Activated naive CD8-positive, alpha-beta T cell treated with anti-CD3 and anti-CD28 coated beads, Interleukin-2, amount 50 U/mL, for 24 hours (primary cell): ENCODE data around the gene CDK2.
A peak's percentile ranks its signal among the peaks of the same experiment; 100 is the strongest.
"Not testable (repeated sequence)": the region's sequence is repeated elsewhere in the genome, so short reads cannot be mapped to it uniquely, and the experiment has no call there.

Source experiments
- ATAC-seq: fragments of 150-1000 bp; cut with Tn5 transposase; one replicate; pipeline ENCODE4 v1.10.0; 2021
- DNase-seq: peaks from one replicate; pipeline ENCODE4 v3.0.0; 2021
- H3K27ac Mint-ChIP-seq: one replicate; pipeline ENCODE4 v1.8.0; 2021; ENCODE audit warnings: mild to moderate bottlenecking, mixed read lengths
- H3K27me3 Mint-ChIP-seq: one replicate; pipeline ENCODE4 v1.8.0; 2021; ENCODE audit warnings: mixed read lengths
- H3K36me3 Mint-ChIP-seq: one replicate; pipeline ENCODE4 v1.8.0; 2021; ENCODE audit warnings: low read depth, mixed read lengths
- H3K4me1 Mint-ChIP-seq: one replicate; pipeline ENCODE4 v1.8.0; 2021; ENCODE audit warnings: mixed read lengths
- H3K4me3 Mint-ChIP-seq: one replicate; pipeline ENCODE4 v1.8.0; 2021; ENCODE audit warnings: mild to moderate bottlenecking, moderate library complexity, mixed read lengths
- H3K9me3 Mint-ChIP-seq: one replicate; pipeline ENCODE4 v1.8.0; 2021; ENCODE audit warnings: mixed read lengths

The CDK2 gene

DNA sequence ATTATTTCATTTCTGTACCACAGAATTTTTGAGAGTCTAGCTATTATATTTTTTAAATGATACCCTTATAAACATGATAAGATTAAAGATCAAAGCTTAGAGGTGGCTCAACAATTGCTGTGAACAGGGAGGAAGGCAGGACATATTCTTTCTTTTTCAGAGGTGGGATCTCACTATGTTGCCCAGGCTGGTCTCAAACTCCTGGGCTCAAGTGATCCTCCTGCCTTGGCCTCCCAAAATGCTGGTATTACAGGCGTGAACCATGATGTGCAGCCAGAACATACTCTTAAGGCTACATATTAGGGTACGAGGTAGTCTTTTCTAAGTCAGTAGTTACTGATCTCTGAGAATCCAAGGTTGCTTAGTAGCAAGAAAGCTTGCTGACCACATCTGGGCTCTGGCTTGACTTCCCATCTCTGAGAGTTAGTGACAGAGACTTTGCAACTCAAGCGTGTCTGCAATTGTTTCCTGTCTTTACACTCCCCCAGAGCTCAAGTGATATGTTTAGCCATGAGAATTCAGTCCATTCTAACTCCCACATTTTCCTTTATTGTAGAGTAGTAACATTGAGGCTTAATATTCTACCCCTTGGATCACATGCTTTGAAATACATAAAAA lies 15.8 kb downstream of the CDK2 start:
- ATAC-seq (no peak), DNase-seq (no peak)
- Mint-ChIP-seq H3K9me3 (no peaks in the 10 kb centered on the region), H3K27me3 (no peaks in the 10 kb centered on the region), H3K4me1 (peaks cover 12% of the 10 kb centered on the region), H3K27ac (no peak overlapping the region), H3K36me3 (peaks cover 5% of the 10 kb centered on the region), H3K4me3 (no peak overlapping the region)

DNA sequence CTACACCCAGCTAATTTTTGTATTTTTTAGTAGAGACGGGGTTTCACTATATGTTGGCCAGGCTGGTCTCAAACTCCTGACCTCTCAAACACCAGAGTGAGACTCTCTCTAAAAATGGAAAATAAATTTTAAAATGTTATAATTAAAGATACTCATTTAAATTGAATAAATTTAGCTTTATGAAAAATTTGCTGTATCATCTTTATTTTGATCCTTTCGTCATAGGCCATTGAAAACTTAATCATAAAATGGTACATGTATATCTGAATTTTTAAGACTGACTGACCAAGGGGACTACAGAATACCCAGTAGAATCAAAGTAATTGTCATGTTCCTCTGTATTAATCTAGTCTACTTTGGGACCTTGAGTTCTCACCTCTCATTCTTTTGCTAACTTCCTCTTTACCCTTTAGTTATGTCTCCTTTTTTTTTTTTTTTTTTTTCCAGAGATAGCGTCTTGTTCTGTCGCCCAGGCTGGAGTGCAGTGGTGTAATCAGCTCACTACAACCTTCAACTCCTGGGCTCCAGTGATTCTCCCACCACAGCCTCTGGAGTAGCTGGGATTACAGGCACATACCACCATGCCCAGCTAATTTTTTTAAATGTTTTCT lies 16.7 kb downstream of the CDK2 start:
- ATAC-seq (no peak), DNase-seq (no peak)
- Mint-ChIP-seq H3K4me1 (peaks cover 12% of the 10 kb centered on the region), H3K36me3 (peaks cover 3% of the 10 kb centered on the region), H3K27me3 (no peaks in the 10 kb centered on the region), H3K4me3 (no peak overlapping the region), H3K27ac (no peak overlapping the region), H3K9me3 (no peaks in the 10 kb centered on the region)

DNA sequence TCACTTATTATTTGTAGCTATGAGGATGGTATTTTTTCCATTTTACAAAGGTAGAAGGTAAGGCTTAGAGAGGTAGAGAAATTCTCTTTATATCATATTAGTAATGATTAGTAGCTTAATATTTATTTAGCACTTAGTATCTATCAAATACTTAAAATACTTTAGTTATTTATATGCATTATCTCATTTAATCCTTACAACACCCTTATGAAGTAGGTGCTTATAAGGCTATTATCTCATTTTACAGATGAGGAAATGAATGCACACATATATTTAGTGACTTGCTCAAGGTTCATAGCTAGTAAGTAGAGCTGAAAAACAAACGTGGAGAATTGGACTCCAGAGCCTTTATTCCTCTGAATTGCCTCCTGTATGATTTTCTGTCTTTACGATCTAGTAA lies 18.2 kb downstream of the CDK2 start:
- no peak for ATAC-seq
- Mint-ChIP-seq H3K27ac (no peak overlapping the region), H3K4me3 (no peak overlapping the region), H3K4me1 (peaks cover 12% of the 10 kb centered on the region), H3K36me3 (peaks cover 8% of the 10 kb centered on the region), H3K27me3 (no peaks in the 10 kb centered on the region), H3K9me3 (no peaks in the 10 kb centered on the region)
- DNase-seq: no peak

DNA sequence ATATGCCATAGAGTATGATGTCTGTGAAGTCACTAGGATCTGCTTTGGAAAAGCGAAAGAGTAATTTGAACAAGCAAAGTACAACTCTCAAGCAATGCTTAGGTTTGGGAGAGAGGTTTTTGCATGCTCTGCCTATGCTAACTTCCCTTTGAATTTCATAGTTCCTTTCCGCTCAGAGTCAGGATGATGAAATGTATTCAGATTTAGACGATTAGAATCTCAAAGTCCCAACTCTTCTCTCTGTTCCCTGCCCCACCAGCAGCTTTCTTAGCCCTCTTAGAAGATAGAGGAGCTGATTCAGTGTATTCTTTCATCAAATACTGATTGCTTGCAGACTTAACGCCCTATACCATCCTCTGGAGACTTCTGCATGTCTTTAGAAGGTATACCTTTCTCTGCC lies 18.7 kb downstream of the CDK2 start:
- no peak for ATAC-seq
- peaks cover 12% of the 10 kb centered on the region for H3K4me1 Mint-ChIP-seq
- H3K36me3 Mint-ChIP-seq: peaks cover 12% of the 10 kb centered on the region
- no peak overlapping the region for H3K4me3 Mint-ChIP-seq
- DNase-seq: no peak
- H3K27ac Mint-ChIP-seq: no peak overlapping the region
- H3K27me3 Mint-ChIP-seq: no peaks in the 10 kb centered on the region
- H3K9me3 Mint-ChIP-seq: no peaks in the 10 kb centered on the region

DNA sequence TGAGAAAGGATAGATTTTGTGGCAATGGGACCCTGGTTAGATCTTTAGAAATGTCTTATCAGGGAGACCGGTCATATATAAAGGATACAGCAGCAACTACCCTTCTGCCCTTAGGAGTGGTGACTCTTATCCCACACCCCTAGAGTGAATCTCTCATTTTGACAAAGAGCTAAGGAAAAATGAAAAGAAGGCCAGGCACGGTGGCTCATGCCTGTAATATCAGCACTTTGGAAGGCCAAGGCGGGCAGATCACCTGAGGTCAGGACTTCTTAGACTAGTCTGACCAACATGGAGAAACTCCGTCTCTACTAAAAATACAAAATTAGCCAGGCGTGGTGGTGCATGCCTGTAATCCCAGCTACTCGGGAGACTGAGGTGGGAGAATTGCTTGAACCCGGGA lies 19.3 kb downstream of the CDK2 start:
- DNase-seq, H3K27ac Mint-ChIP-seq, H3K9me3 Mint-ChIP-seq, ATAC-seq, H3K27me3 Mint-ChIP-seq, H3K4me3 Mint-ChIP-seq: not testable (repeated sequence)
- H3K36me3 Mint-ChIP-seq: peaks cover 17% of the 10 kb centered on the region
- H3K4me1 Mint-ChIP-seq: peaks cover 12% of the 10 kb centered on the region

DNA sequence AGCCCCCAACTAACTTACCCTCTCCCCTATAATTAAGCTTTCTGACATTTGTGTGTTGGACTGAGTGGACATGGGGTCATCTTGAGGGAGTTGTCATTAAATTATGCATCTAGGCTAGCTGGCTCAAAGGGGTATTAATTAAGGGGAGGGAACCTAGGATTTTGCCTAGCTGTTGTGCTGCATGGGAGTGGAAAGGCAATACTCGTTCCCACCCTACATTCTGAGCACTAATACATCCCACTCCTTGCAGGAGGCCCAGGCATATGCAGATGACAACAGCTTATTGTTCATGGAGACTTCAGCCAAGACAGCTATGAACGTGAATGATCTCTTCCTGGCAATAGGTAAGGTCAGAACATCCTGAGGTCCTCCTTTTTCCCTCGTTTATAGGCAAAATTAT lies 24.5 kb downstream of the CDK2 start:
- H3K27me3 Mint-ChIP-seq: no peaks in the 10 kb centered on the region
- ATAC-seq (no peak), DNase-seq (no peak)
- no peak overlapping the region for H3K4me3 Mint-ChIP-seq
- H3K27ac Mint-ChIP-seq: no peak overlapping the region
- no peaks in the 10 kb centered on the region for H3K9me3 Mint-ChIP-seq
- H3K4me1 Mint-ChIP-seq: peaks cover 2% of the 10 kb centered on the region
- H3K36me3 Mint-ChIP-seq: peaks cover 23% of the 10 kb centered on the region

DNA sequence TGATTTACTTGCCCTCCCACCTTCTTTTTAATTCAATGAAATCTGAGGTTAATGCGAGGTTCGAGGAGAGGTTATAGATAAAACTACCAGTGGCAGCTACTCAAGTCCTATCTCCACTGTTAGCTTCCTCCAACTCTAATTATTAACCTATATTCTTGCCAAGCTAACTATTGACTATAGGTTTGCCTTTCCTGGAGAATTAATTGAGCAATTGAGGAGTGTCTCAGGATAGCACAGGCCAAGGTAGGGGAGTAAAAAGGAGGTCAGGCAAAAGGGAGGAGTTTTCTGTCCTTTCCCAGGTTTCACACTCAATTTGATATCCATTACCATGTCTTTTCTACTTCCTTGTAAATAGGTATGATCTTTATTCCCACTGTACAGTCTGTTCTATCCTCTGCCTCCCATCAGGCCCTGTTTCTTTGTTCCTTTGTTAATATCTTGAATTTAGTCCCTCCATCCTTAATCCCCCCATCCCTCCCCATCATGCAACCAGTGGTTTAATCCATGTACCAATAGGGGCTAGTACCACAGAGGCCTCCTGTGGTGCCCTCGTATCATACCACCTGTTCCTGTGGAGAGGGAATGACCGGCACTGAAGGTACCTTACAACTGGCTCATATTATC lies 26.7 kb downstream of the CDK2 start:
- H3K27ac Mint-ChIP-seq: no peak overlapping the region
- peaks cover 19% of the 10 kb centered on the region for H3K4me1 Mint-ChIP-seq
- H3K27me3 Mint-ChIP-seq: peaks cover 5% of the 10 kb centered on the region
- peaks cover 23% of the 10 kb centered on the region for H3K36me3 Mint-ChIP-seq
- no peak for ATAC-seq
- no peak overlapping the region for H3K4me3 Mint-ChIP-seq
- no peaks in the 10 kb centered on the region for H3K9me3 Mint-ChIP-seq
- DNase-seq: no peak

DNA sequence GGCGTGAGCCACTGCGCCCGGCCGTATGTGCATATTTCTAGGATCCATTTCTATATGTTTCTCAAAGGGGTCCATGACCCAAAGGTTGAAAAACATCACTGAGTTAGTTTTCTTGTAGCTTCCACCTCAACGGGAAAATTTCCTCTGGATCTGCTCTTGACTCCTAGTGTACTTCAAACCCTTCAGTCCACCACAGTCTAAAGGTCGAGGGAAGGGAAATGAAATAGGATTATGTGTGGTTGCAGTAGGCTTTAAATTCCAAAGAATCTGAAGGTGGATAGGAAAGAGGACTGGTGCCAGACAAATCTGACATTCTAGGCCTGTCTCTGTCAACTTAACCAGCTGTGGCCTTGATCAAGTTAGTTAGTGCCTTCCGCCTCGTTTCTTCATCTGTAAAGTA lies 28.7 kb downstream of the CDK2 start:
- H3K27ac Mint-ChIP-seq: no peak overlapping the region
- H3K36me3 Mint-ChIP-seq: peaks cover 13% of the 10 kb centered on the region

DNA sequence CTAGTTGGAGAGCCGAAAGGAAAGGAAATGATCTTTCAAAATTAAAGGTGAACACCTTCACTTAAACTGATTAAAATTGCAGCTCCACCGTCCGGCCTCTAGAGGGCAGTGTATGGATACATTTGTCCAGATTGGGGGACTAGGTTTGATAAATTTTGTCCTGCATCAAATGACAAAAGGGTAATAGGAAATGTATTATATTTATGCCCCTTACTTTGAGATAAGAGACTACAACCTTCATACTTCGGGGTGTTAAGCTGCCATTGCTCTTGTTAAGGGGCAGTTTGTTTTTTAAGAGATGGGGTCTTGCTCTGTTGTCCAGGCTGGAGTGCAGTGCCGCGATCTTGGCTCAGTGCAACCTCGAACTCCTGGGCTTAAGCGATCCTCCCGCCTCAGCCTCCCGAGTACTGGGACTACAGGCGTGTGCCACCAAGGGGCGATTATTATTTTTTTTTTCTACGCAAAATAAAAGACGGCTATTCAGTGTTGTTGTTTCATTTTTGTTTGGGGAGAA lies 29.6 kb downstream of the CDK2 start:
- Mint-ChIP-seq H3K9me3 (no peaks in the 10 kb centered on the region), H3K4me3 (peak overlapping the region; percentile 73), H3K4me1 (peaks cover 26% of the 10 kb centered on the region), H3K27ac (peak overlapping the region; percentile 25), H3K27me3 (peaks cover 7% of the 10 kb centered on the region), H3K36me3 (peaks cover 8% of the 10 kb centered on the region)
- DNase-seq (peak; percentile 62), ATAC-seq (peak; percentile 67)

More for the DNA sequence above, 28.7 kb downstream of the CDK2 start:
- Mint-ChIP-seq H3K4me1 (peaks cover 26% of the 10 kb centered on the region), H3K27me3 (peaks cover 7% of the 10 kb centered on the region), H3K9me3 (no peaks in the 10 kb centered on the region), H3K4me3 (no peak overlapping the region)
- no peak for DNase-seq
- ATAC-seq: no peak

DNA sequence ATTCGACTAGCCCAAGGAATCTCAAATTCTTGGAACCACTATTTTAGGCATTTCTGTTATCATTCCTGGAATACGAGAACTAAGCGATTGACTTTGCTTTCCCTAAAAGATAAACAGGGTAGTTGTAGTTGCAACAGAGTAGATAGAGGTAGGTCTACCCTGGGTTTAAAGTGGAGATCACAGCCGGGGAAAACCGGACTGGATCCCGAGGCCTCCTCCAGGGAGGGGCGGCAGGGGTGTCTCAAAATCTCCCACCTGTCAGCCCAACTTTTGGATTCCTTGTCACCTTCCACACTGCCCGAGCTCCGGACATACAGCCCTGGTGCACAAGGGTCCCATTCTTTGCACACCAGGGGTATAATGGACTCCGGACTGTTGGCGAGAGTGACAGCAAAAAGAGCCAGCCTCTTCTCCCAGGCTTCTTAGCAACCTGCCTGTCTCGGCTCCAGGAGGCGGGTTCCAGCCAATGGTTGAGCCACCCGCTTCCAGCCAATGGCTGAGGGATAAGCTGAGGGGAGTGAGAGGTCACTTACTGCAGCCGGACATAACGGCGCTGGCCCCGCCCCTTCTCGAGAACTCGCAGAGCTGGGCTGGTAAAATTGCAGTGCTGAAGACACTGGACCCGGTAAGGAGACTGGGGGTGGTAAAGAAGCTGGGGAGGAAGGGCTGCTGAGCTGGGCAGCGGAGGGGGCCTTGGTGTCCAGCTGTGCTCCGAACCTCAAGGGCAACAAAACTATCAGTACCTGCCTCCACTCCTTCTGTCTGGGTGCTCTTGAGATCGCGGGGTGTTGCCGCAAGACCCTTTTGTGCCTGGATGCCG lies 30.3 kb downstream of the CDK2 start, which contains the start of gene SUOX:
Gene SUOX, plus strand, starts transcription at position 562 of the 820 bp plus-strand sequence. CDS start 4,946 bp downstream, outside the sequence.
- Mint-ChIP-seq H3K27ac (peak within 1 kb of the TSS; percentile 25), H3K36me3 (peaks cover 3% of the 10 kb centered on the region), H3K4me3 (peak within 1 kb of the TSS; percentile 73), H3K27me3 (peaks cover 7% of the 10 kb centered on the region), H3K9me3 (no peaks in the 10 kb centered on the region), H3K4me1 (peaks cover 26% of the 10 kb centered on the region)
- ATAC-seq: peak; percentile 86
- DNase-seq: peak; percentile 54

DNA sequence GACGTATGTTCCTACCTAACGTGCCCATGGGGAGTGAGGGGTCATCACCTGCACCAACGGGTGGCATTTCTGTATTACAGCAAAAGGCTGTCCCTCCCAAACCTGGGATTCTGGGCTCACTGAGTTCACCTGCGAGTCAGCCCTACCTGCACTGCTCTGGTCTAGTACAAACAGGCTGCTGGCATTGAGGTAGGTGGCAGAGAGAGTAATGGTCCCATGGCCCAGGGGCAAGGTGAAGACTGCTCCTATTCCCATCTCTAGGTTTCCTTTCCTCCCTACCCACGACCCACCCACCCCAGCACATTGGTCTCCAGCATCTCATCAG lies 30.9 kb downstream of the CDK2 start:
- H3K27me3 Mint-ChIP-seq: peaks cover 7% of the 10 kb centered on the region
- DNase-seq (no peak), ATAC-seq (no peak)
- no peaks in the 10 kb centered on the region for H3K9me3 Mint-ChIP-seq
- H3K4me1 Mint-ChIP-seq: peaks cover 26% of the 10 kb centered on the region
- no peaks in the 10 kb centered on the region for H3K36me3 Mint-ChIP-seq
- H3K4me3 Mint-ChIP-seq: peak overlapping the region; percentile 73
- no peak overlapping the region for H3K27ac Mint-ChIP-seq

DNA sequence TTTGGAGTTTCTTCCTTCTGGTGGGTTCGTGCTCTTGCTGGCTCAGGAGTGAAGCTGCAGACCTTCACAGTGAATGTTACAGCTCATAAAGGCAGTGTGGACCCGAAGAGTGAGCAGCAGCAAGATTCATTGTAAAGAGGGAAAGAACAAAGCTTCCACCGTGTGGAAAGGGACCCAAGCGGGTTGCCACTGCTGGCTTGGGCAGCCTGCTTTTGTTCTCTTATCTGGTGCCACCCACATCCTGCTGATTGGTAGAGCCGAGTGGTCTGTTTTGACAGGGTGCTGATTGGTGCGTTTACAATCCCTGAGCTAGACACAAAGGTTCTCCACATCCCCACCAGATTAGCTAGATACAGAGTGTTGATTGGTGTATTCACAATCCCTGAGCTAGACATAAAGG lies 32.9 kb downstream of the CDK2 start:
- H3K9me3 Mint-ChIP-seq, DNase-seq, H3K4me3 Mint-ChIP-seq, H3K27ac Mint-ChIP-seq, H3K36me3 Mint-ChIP-seq, ATAC-seq, H3K27me3 Mint-ChIP-seq: not testable (repeated sequence)
- peaks cover 26% of the 10 kb centered on the region for H3K4me1 Mint-ChIP-seq

DNA sequence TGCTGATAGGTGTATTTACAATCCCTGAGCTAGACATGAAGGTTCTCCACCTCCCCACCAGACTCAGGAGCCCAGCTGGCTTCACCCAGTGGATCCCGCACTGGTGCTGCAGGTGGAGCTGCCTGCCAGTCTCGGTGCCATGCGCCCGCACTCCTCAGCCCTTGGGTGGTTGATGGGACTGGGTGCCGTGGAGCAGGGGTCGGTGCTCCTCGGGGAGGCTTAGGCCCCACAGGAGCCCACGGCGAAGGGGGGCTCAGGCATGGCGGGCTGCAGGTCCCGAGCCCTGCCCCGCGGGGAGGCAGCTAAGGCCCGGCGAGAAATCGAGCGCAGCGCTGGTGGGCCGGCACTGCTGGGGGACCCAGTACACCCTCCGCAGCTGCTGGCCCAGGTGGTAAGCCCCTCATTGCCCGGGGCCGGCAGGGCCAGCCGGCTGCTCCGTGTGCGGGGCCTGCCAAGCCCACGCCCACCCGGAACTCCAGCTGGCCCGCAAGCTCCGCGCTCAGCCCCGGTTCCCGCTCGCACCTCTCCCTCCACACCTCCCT lies 33.4 kb downstream of the CDK2 start:
- not testable (repeated sequence) for H3K27me3 Mint-ChIP-seq, H3K36me3 Mint-ChIP-seq, H3K9me3 Mint-ChIP-seq, H3K27ac Mint-ChIP-seq, ATAC-seq, H3K4me3 Mint-ChIP-seq, DNase-seq
- H3K4me1 Mint-ChIP-seq: peaks cover 26% of the 10 kb centered on the region

DNA sequence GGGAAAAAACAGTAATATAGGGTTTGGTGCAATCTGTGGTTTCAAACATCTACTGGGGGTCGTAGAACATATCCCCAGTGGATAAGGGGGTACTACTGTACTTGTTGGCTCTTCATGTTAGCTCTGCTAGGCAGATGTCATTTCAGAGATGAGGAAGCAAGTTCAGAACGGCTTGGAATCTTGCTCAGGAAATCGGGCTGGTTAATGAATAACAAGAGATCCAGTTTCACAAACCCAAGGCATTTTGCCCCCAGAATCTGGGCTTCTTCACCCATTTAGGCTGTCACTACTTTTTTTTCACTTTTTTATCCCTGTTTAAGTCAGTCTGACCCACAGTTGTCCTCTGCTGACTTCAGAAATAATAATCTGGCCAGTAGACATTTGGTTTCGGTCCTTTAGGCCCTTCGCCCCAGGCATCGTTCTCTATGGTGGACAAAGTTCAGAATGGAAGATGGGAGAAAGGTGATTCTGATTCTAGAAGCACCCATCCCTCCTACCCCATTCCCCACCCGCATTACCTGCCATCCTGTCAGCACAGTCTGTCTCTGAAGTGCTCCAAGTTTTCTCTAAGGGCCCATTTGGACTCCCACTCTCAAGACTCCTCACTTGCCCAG lies 35.0 kb downstream of the CDK2 start:
- H3K36me3 Mint-ChIP-seq: no peaks in the 10 kb centered on the region
- no peak overlapping the region for H3K4me3 Mint-ChIP-seq
- H3K9me3 Mint-ChIP-seq: no peaks in the 10 kb centered on the region
- no peak for DNase-seq
- peaks cover 7% of the 10 kb centered on the region for H3K27me3 Mint-ChIP-seq
- no peak for ATAC-seq
- H3K27ac Mint-ChIP-seq: no peak overlapping the region
- H3K4me1 Mint-ChIP-seq: peaks cover 23% of the 10 kb centered on the region
